Femur (tissue), 1 donor: ENCODE data around the gene PIM1.
"Not testable (repeated sequence)": the region's sequence is repeated elsewhere in the genome, so short reads cannot be mapped to it uniquely, and the experiment has no call there.

ENCODE experiments used
- DNase-seq: peaks from one replicate; pipeline ENCODE4 v3.0.0-alpha.2; 2017

PIM1 gene

GRCh38 chr6:37194886-37195285 is 24.9 kb downstream of the PIM1 start:
- DNase-seq, result not testable (repeated sequence)

- DNase-seq, result not testable (repeated sequence)
Measured at GRCh38 chr6:37196451-37196850, 26.5 kb downstream of the PIM1 start.

DNA sequence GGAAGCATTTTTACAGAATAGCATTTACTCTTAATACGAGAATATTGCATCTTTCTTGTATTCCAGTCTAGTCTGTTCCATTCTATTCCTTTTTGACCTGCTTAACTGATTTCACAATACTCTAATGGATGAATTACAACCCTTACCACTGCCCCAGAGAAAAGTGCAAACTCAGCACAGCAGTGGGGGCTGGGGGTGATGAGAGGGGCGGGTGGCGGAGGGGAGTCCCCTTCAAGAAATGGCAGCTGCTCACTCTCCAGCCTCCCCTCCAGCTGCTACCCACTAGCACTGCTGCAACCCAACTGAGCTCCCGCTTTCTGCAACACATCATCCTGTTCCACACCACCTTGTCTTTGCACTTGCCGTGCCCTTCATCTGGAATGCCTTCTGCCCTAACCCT is 30.1 kb downstream of the PIM1 start:
- no peak for DNase-seq

GRCh38 chr6:37201726-37202125 is 31.8 kb downstream of the PIM1 start:
- no peak for DNase-seq

DNA sequence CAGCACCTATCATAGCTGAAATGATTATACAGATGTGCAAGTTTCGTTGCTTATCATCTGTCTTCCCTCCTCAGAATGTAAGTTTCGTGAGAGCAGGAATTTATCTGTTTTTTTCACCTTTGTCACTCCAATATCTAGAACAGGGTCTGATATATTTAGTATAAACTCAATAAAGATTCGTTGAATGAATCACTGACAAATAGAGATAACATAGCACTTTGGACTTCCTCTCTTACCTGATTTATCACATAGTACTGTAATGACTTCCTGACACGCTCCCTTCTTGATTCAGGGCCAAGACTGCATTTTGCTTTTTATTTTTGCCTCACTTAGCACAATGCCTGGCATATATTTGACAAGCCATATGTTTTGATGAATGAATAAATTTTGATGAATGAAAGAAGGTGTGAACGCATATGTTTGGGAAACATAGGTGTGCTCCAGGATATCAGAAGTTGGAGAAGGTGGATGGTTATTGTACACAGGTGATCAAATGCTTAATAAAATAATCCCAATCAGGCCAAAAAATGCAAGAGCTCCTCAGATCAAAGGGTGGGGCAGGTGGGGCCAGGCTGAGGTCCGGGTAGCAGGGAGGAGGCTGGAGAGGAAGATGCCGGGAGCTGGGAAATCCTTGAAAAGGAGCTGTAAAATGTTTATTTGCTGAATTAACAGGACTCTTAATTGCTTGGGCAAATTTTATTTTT is 33.0 kb downstream of the PIM1 start:
- no peak for DNase-seq

DNA sequence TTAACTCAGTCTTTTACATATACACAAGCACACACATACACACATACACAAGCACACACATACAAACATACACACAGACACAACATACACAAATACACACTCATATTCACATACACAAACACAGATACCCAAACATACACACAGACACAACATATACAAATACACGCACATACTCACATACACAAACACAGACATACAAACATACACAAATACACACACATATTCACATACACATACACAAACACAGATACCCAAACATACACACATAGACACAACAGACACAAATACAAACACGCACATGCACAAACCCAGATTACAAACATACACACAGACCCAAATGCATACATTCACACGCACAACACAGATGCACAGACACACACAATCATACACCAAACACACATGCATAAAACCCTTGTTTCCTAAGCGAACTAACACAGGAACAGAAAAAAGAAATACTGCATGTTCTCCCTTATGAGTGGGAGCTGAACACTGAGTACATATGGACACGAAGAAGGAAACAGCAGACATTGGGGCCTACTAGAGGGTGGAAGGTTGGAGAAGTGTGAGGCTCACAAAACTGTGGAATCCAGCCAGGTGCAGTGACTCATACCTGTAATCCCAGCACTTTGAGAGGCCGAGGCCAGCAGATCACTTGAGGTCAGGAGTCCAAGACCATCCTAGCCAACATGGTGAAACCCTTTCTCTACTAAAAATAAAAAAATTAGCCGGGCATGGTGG is 34.2 kb downstream of the PIM1 start:
- no peak for DNase-seq

DNA sequence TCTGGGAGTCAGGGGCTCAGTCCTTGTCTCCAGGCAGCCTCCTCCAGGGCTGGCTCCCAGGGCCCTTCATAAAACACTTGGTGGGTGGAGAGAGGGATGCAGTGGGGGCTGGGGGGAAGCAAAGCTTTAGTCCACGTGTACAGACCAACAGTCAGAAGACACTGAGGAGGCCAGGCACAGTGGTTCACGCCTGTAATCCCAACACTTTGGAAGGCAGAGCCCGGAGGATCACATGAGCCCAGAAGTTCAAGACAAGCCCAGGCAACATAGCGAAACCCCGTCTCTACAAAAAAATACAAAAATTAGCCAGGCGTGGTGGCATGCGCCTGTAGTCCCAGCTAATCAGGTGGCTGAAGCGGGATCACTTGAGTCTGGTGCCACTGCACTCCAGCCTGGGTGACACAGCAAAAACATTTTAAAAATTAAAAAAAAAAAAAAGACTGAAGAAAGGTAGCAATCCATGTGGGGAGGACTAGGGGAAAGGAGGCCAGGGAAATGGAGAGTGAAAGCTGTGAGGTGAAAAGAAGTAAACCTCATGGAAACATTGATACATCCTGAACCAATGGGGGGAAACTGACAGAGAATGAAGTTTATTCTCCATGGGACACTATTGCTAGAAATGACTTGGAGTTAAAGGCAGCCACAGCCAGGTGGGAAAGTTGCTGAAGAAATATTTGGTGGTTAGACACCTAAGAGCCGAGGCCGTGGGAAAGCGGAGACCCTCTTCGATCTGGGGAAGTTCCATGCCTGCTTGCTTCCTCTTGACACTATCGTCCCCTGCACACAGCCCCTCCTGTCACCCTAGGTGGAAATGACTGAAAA is 35.4 kb downstream of the PIM1 start:
- no peak for DNase-seq

GRCh38 chr6:37205997-37206340 is 36.0 kb downstream of the PIM1 start:
- DNase-seq, result no peak

GRCh38 chr6:37206622-37207021 is 36.7 kb downstream of the PIM1 start:
- DNase-seq, result no peak

DNA sequence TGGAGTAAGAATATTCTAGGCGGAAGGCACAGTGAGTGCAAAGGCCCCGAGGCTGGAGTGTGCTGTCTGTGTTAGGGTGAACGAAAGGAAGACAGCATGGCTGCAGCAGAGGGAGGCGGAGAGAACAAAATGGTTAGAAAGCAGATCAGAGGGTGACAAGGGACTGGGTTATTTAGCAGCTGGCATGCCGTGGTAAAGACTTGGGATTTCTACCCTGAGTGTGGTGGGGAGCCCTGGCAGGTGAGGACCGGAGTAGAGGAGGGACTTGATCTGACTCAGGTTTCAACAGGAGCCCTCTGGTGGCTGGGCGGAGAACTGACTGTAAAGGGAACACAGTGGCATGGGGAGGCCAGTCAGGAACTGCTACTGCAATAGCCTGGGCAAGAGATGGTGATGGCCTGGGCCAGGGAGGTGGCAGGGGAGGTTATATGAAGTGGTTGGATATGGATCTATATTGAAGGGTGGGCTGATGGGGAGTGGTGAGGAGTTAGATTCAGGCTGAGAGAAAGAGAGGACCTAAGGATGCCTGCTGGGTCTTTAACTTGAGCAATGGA is 38.0 kb downstream of the PIM1 start:
- DNase-seq, result peak; percentile 74

GRCh38 chr6:37208793-37209192 is 38.8 kb downstream of the PIM1 start:
- DNase-seq, result no peak

- DNase-seq, result no peak
Measured at GRCh38 chr6:37209461-37210205, 39.7 kb downstream of the PIM1 start.

- peak; percentile 85 for DNase-seq
Measured at GRCh38 chr6:37210313-37210968, 40.5 kb downstream of the PIM1 start.

- no peak for DNase-seq
Measured at GRCh38 chr6:37212268-37212667, 42.3 kb downstream of the PIM1 start.

GRCh38 chr6:37218061-37218460 is 48.1 kb downstream of the PIM1 start:
- no peak for DNase-seq

- DNase-seq, result no peak
Measured at GRCh38 chr6:37218511-37218910, 48.6 kb downstream of the PIM1 start.

DNA sequence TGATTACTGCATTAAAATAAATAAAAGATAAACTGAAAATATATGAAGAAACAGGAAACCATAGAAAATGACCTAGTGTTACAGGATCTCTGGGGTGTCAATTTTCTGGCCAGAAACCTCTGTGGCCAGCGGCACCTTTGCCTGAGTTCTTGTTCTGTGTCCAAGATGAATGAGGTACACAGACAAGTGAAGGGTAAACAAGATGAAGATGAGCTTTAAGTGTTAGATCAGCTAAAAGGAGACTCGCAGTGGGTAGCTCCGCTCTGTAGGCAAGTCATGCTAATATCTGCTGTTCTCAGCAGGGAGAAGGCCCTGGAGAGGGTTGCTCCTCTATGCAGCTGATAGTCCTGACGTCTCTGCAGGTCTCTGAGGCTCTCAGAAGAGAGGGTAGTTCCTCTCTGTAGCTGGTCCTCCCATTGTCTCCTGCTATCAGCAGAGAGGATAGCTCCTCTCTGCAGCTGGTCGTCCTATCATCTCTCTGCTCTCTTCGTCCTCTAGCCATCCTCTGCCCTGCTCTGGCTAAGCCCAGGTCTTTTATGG is 51.7 kb downstream of the PIM1 start:
- DNase-seq, result no peak

DNA sequence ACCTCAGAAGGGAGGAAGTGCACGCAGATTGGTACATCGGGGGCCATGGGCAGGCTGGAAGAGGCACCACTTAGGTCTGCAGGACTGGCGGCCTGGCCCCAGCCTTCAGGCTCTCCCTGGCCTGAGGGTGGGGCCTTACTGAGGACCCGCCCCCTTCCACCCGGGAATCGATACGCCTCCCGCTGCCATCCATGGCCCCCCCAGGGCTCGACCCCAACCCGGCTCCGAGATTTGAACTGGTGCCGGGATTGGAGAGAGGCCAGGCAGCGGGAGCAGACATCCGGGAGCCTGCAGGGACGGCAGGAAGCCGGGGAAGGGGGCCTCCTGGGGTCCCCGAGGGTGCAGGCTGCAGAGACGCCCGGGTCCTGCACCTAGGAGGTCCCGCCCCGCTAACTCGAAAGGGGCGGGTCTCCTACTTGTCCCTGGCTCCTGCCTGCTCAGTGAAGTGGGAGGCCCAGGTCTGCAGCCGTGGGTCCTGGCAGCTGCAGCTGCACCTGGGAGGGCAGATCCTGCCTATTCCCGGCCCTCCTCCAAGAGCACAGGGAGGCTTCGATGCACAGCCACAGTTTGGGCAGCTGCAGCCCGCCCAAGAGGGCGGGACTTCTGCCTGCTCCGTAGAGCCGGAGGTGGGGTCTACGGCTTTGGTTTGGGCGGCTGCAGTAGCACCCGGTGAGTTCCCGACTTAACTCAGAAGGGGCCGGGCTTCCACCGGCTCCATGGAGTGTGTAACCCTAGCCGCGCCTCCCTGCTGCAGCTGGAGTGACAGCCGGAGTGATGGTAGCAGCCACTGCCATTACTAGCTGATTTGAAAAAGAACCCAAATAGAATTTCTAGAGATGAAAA is 52.4 kb downstream of the PIM1 start:
- DNase-seq, result peak; percentile 89

- no peak for DNase-seq
Measured at GRCh38 chr6:37222992-37223391, 53.0 kb downstream of the PIM1 start.
